GM23338 (cell line): ENCODE measurements around the gene ACTG2. TPM values are rescaled to one million over a fixed set of nuclear protein-coding genes. Genes with fewer than 3 reads are reported as not detected.

Experiments
- ATAC-seq: fragments of 200-7000 bp; cut with Tn5 transposase; 3 replicates; pipeline ENCODE4 v1.9.1; 2020
- DNase-seq: peaks from one replicate; pipeline ENCODE4 v3.0.0-alpha.2; 2015; ENCODE audit warnings: low spot score
- H2AFZ ChIP-seq: fragments of 200-600 bp; sonication (generic); 2 replicates; pipeline ENCODE4 v1.8.0; 2016; ENCODE audit warnings: antibody characterized with exemption, mild to moderate bottlenecking, moderate library complexity
- H3F3A ChIP-seq: fragments of 200-600 bp; sonication (generic); replicated peaks from 2 replicates; pipeline ENCODE4 v1.8.0; 2017; ENCODE audit warnings: antibody characterized with exemption, mixed run types, low read depth
- H3K27ac ChIP-seq: fragments of 200-600 bp; sonication (generic); 2 replicates; pipeline ENCODE4 v1.6.1; 2016; ENCODE audit warnings: low read depth
- H3K27me3 ChIP-seq: fragments of 200-600 bp; sonication (generic); 2 replicates; pipeline ENCODE4 v1.8.0; 2016; ENCODE audit warnings: mild to moderate bottlenecking, mixed run types, moderate library complexity; ENCODE audit not compliant: insufficient read depth
- H3K36me3 ChIP-seq: fragments of 200-600 bp; sonication (generic); 2 replicates; pipeline ENCODE4 v1.8.0; 2016; ENCODE audit warnings: mild to moderate bottlenecking; ENCODE audit not compliant: insufficient read depth
- H3K4me1 ChIP-seq: fragments of 200-600 bp; sonication (generic); 2 replicates; pipeline ENCODE4 v1.8.0; 2016; ENCODE audit warnings: mild to moderate bottlenecking, moderate library complexity; ENCODE audit not compliant: insufficient read depth
- H3K4me2 ChIP-seq: fragments of 200-600 bp; sonication (generic); 2 replicates; pipeline ENCODE4 v1.7.1; 2017; ENCODE audit warnings: mixed run types
- H3K4me3 ChIP-seq: fragments of 200-600 bp; sonication (generic); 2 replicates; pipeline ENCODE4 v1.6.1; 2016; ENCODE audit warnings: mixed run types
- H3K79me2 ChIP-seq: fragments of 200-600 bp; sonication (generic); replicated peaks from 2 replicates; pipeline ENCODE4 v1.8.0; 2017; ENCODE audit warnings: mild to moderate bottlenecking; ENCODE audit not compliant: insufficient read depth
- H3K9me2 ChIP-seq: fragments of 200-600 bp; sonication (generic); 2 replicates; pipeline ENCODE4 v1.8.0; 2017; ENCODE audit not compliant: insufficient read depth
- H4K20me1 ChIP-seq: fragments of 200-600 bp; sonication (generic); replicated peaks from 2 replicates; pipeline ENCODE4 v1.8.0; 2017; ENCODE audit warnings: mild to moderate bottlenecking; ENCODE audit not compliant: insufficient read depth
- H3K27ac Mint-ChIP-seq: 2 replicates; pipeline ENCODE4 v1.8.0; 2020; ENCODE audit warnings: inconsistent platforms, mild to moderate bottlenecking, moderate library complexity, mixed read lengths
- H3K27me3 Mint-ChIP-seq: 3 replicates; pipeline ENCODE4 v1.8.0; 2022; ENCODE audit warnings: low read depth, mild to moderate bottlenecking, moderate library complexity, mixed read lengths, inconsistent platforms; ENCODE audit not compliant: insufficient read depth, poor library complexity
- H3K36me3 Mint-ChIP-seq: 3 replicates; pipeline ENCODE4 v1.8.0; 2021; ENCODE audit warnings: low read depth, mild to moderate bottlenecking, inconsistent platforms, moderate library complexity, mixed read lengths
- H3K4me1 Mint-ChIP-seq: 3 replicates; pipeline ENCODE4 v1.8.0; 2020; ENCODE audit warnings: mild to moderate bottlenecking, inconsistent platforms, mixed read lengths
- H3K4me3 Mint-ChIP-seq: 3 replicates; pipeline ENCODE4 v1.8.0; 2021; ENCODE audit warnings: moderate library complexity, mild to moderate bottlenecking, inconsistent platforms, mixed read lengths
- H3K9me3 Mint-ChIP-seq: 3 replicates; pipeline ENCODE4 v1.8.0; 2020; ENCODE audit warnings: moderate library complexity, mild to moderate bottlenecking, inconsistent platforms, mixed read lengths
- CREB1 ChIP-seq: fragments of 250-450 bp; sonication (Bioruptor Pico); IDR thresholded peaks from 2 replicates; pipeline ENCODE4 v1.5.0; 2020; ENCODE audit warnings: low read depth, mild to moderate bottlenecking, moderate library complexity
- CTCF ChIP-seq, 2 experiments: fragments of 200-600 bp in 1 of 2; sonication (generic) in 1 of 2; conservative IDR thresholded peaks; 2 replicates each; pipeline versions ENCODE4 v1.5.1 to v1.6.1; 2016 to 2017; ENCODE audit warnings: antibody characterized with exemption in 2 of 2, low read depth in 2 of 2, mild to moderate bottlenecking in 2 of 2, moderate library complexity in 1 of 2
- EZH2 ChIP-seq: fragments of 200-600 bp; sonication (generic); IDR thresholded peaks from one replicate; pipeline ENCODE4 v1.8.0; 2017; ENCODE audit warnings: antibody characterized with exemption, mild to moderate bottlenecking, low read depth; ENCODE audit not compliant: unreplicated experiment
- EZH2phosphoT487 ChIP-seq: fragments of 200-600 bp; sonication (generic); IDR thresholded peaks from one replicate; pipeline ENCODE4 v1.8.1; 2018; ENCODE audit warnings: antibody characterized with exemption; ENCODE audit not compliant: unreplicated experiment
- JUNB ChIP-seq: IDR thresholded peaks from one replicate; pipeline ENCODE4 v1.6.1; 2016; ENCODE audit warnings: antibody characterized with exemption; ENCODE audit not compliant: unreplicated experiment
- NANOG ChIP-seq: IDR thresholded peaks from 2 replicates; pipeline ENCODE4 v1.6.1; 2016; ENCODE audit warnings: antibody characterized with exemption, borderline replicate concordance
- POLR2AphosphoS5 ChIP-seq: IDR thresholded peaks from 2 replicates; pipeline ENCODE4 v1.6.1; 2016; ENCODE audit warnings: antibody characterized with exemption, low read depth
- STAT1 ChIP-seq: IDR thresholded peaks from one replicate; pipeline ENCODE4 v1.6.1; 2016; ENCODE audit warnings: antibody characterized with exemption; ENCODE audit not compliant: unreplicated experiment
- ZNF114 ChIP-seq: fragments of 250-450 bp; sonication (Bioruptor Pico); IDR thresholded peaks from 2 replicates; pipeline ENCODE4 v1.5.0; 2020; ENCODE audit warnings: mild to moderate bottlenecking, moderate library complexity
- ZNF331 ChIP-seq: fragments of 250-450 bp; sonication (Bioruptor Pico); IDR thresholded peaks from 2 replicates; pipeline ENCODE4 v1.5.0; 2020; ENCODE audit warnings: low read depth, mild to moderate bottlenecking, moderate library complexity
- ZNF462 ChIP-seq: fragments of 250-450 bp; sonication (Bioruptor Pico); IDR thresholded peaks from 2 replicates; pipeline ENCODE4 v1.5.0; 2020; ENCODE audit warnings: mild to moderate bottlenecking, moderate library complexity
- polyA plus RNA-seq: library from polyadenylated mRNA; unstranded; fragments of >200 nt; fragmentation: Nextera tagmentation; extraction: Ambion mirVana; gene quantifications from 2 replicates; pipeline ENCODE4 v1.2.1, GENCODE V29; 2016
- total RNA-seq: library from RNA; depleted of rRNA; stranded (reverse); fragments of >200 nt; shearing (Covaris generic); gene quantifications from 2 replicates; pipeline ENCODE4 v1.2.3, GENCODE V29; 2014
- TF ChIP-seq, protein P1 (sequence below): IDR thresholded peaks from 2 replicates; pipeline ENCODE4 v1.6.1; 2016; ENCODE audit warnings: antibody characterized with exemption
- TF ChIP-seq, protein P2 (sequence below): IDR thresholded peaks from one replicate; pipeline ENCODE4 v1.6.1; 2018; ENCODE audit warnings: antibody characterized with exemption; ENCODE audit not compliant: unreplicated experiment

ACTG2 gene
- total and polyA plus RNA-seq, 2 experiments from 2014 or later: 8.0 to 8.5 TPM

DNA sequence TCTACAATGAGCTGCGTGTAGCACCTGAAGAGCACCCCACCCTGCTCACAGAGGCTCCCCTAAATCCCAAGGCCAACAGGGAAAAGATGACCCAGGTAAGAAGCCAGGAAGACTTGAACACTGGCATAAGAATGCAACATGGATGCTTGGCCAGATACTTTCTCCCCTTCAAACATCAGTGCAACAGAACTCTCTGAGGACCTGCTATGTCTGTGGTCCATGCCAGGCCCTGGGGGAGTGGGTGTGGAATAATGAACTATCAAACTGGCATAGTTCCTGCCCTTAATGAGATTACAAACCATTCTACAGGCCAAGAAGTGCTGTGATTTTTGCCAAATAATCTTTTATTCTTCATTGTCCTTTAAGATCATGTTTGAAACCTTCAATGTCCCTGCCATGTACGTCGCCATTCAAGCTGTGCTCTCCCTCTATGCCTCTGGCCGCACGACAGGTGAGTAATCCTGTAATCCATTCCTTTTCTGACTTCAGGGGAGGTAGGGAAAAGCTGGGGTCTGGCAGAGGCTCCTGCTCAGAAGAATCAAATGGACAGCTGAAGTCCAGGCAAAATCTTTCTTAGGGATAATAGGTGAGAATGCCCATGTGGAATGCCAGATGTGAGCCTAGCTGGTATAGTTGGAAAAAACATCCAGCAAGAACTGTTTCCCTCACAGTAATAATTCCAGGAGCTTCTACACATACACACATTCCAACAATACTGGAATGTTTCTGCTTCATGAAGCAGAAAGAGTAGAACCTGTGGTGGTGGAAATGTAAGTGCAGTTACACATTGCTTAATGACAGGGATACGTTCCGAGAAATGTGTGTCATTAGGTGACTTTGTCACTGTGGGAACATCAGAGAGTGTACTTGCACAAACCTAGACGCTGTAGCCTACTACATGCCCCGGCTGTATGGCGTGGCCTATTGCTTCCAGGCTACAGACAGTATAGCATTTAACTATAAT, 16.2 kb downstream of the ACTG2 start:
- no peak overlapping the region for H3K27ac Mint-ChIP-seq
- TF ChIP-seq, protein P1, sequence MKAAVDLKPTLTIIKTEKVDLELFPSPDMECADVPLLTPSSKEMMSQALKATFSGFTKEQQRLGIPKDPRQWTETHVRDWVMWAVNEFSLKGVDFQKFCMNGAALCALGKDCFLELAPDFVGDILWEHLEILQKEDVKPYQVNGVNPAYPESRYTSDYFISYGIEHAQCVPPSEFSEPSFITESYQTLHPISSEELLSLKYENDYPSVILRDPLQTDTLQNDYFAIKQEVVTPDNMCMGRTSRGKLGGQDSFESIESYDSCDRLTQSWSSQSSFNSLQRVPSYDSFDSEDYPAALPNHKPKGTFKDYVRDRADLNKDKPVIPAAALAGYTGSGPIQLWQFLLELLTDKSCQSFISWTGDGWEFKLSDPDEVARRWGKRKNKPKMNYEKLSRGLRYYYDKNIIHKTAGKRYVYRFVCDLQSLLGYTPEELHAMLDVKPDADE: no peak
- TF ChIP-seq JUNB (no peak), EZH2 (no peak), CREB1 (CRISPR knock-in tag) (no peak), NANOG (no peak), ZNF114 (CRISPR knock-in tag) (no peak), STAT1 (no peak), POLR2AphosphoS5 (no peak), ZNF462 (CRISPR knock-in tag) (no peak), ZNF331 (CRISPR knock-in tag) (no peak), CTCF (conservative IDR thresholded peaks at IDR 0.05; ENCODE audit: low read depth in 2 of 2) (no peak), EZH2phosphoT487 (no peak)
- TF ChIP-seq, protein P2, sequence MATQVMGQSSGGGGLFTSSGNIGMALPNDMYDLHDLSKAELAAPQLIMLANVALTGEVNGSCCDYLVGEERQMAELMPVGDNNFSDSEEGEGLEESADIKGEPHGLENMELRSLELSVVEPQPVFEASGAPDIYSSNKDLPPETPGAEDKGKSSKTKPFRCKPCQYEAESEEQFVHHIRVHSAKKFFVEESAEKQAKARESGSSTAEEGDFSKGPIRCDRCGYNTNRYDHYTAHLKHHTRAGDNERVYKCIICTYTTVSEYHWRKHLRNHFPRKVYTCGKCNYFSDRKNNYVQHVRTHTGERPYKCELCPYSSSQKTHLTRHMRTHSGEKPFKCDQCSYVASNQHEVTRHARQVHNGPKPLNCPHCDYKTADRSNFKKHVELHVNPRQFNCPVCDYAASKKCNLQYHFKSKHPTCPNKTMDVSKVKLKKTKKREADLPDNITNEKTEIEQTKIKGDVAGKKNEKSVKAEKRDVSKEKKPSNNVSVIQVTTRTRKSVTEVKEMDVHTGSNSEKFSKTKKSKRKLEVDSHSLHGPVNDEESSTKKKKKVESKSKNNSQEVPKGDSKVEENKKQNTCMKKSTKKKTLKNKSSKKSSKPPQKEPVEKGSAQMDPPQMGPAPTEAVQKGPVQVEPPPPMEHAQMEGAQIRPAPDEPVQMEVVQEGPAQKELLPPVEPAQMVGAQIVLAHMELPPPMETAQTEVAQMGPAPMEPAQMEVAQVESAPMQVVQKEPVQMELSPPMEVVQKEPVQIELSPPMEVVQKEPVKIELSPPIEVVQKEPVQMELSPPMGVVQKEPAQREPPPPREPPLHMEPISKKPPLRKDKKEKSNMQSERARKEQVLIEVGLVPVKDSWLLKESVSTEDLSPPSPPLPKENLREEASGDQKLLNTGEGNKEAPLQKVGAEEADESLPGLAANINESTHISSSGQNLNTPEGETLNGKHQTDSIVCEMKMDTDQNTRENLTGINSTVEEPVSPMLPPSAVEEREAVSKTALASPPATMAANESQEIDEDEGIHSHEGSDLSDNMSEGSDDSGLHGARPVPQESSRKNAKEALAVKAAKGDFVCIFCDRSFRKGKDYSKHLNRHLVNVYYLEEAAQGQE: no peak
- H3K4me1 Mint-ChIP-seq: peaks cover 6% of the 10 kb centered on the region
- no peaks in the 10 kb centered on the region for H3K9me2 ChIP-seq
- H3F3A ChIP-seq: no peaks in the 10 kb centered on the region
- H3K36me3 Mint-ChIP-seq: no peaks in the 10 kb centered on the region
- no peaks in the 10 kb centered on the region for H3K9me3 Mint-ChIP-seq
- H2AFZ ChIP-seq: no peak overlapping the region; the same call in 1 of the 2 replicates
- DNase-seq: no peak
- H3K4me3 Mint-ChIP-seq: no peak overlapping the region
- no peak overlapping the region for H3K4me2 ChIP-seq
- no peaks in the 10 kb centered on the region for H3K27me3 Mint-ChIP-seq
- H3K79me2 ChIP-seq: no peaks in the 10 kb centered on the region
- H3K27ac ChIP-seq: no peak overlapping the region
- ATAC-seq: no peak
- H4K20me1 ChIP-seq: no peaks in the 10 kb centered on the region
- H3K4me1 ChIP-seq: 0 out of 2 replicates have a peak, but pooled peaks cover 3% of the 10 kb centered on the region
- H3K27me3 ChIP-seq: no peaks in the 10 kb centered on the region
- H3K36me3 ChIP-seq: no peaks in the 10 kb centered on the region
- no peak overlapping the region for H3K4me3 ChIP-seq
